HG02642 (cell line): Measurements from ENCODE around the gene RGS3.

Experiments
- ATAC-seq: cut with Tn5 transposase; IDR thresholded peaks from one replicate; pipeline ENCODE4 v1.9.1; 2021; ENCODE audit warnings: mild to moderate bottlenecking; ENCODE audit not compliant: unreplicated experiment, poor library complexity

RGS3 gene

GRCh38 chr9:113464286-113464660 lies 746 bp downstream of the RGS3 start:
- ATAC-seq, result no peak

DNA sequence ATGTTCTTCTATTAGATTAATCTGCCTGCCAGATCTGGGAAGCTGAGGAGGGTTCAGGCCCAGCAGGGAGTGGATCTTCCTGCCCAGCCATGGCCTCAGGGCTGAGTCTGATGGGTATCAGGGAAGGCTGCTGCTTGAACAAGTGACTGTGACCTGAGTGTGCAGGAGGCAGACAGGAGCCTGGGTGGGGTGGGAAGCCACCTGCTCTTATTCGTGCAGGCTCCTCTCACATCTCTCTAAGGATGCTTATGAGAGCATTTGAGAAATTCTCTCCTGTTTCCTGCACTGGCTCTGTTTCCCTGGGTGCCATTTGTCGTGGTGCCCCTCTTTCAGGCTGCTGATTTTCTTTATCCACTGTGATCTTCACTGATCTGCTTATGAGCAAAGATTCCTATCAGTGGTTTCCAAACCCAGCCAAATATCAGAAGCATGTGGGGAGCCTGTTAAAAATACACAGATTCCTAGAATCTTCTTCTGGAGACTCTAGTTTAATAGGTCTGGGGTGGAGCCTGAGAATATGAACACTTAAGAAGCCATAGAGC lies 2.1 kb downstream of the RGS3 start:
- no peak for ATAC-seq

DNA sequence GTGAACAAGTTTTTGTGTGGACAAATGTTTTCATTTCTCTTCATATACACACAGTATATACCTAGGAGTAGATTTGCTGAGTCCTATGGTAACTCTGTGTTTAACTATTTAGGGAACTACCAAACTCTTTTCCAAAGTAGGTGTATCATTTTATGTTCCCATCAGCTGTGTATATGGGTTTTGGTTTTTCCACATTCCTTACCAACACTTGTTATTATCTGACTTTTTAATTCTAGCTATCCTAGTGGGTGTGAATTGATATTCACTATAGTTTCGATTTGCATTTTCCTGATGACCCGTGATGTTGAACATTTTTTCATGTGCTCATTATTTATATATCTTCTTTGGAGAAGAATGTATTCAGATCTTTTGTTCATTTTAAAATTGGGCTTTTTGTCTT lies 3.7 kb downstream of the RGS3 start:
- no peak for ATAC-seq

GRCh38 chr9:113468716-113469448 lies 5.4 kb downstream of the RGS3 start:
- no peak for ATAC-seq

DNA sequence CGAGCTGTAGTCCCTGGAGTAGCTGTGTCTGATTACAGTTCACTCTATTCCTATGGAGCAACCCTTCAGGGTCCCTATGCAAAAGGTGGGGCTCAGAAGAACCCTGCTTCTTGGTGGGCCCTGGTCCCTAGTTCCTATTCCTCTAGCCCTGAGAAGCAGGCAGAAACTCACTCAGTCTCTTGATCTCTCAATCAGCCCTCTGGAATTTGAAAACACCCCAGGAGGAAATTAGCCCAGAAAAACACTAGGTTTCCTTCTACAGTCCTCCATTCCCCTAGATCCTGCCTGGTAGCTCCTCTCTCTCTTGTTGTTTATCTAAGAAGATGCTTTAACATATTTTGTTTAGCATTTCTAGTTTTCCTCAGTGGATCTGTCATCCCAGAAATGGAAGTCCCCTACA lies 7.6 kb downstream of the RGS3 start:
- ATAC-seq, result no peak

DNA sequence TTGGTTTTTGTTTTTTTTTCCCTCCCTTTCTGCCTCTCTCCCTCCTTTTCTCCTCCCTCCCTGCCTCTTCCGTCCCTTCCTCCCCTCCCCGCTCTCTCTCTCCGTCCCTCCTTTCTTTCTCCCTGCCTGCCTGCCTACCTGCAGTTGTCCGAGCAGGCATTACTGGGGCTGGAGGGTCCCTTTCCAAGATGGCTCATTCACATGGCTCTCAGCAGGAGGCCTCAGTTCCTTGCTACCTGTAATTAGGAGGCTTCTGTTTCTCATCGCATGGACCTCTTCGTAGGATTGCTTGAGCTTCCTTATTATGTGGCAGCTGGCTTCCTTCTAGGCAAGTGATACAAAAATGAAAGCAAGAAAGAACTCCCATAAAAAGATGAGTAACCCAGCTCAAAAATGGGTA lies 8.0 kb downstream of the RGS3 start:
- no peak for ATAC-seq

- no peak for ATAC-seq
Observed at GRCh38 chr9:113472199-113472598, 8.7 kb downstream of the RGS3 start.

GRCh38 chr9:113474360-113475028 lies 11.0 kb downstream of the RGS3 start:
- ATAC-seq, result no peak

DNA sequence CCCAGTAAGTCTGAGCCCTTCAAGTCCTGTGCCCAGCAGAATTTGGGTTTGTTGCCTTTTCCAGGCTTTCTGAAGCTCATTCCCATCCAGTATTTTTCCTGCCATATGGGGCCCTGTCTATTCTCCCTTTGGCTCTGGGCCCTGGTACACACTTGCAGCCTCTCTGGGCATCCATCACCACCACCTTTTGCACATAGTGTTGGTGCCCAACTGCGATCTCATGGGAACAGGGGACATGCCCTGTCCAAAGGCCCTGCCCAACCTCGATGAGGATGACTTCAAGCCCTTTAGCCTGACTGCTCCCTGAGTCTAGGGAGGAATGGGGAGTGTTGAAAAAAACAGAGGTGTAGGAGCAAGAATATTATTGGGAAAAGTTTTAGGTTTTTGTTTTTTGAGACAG lies 11.5 kb downstream of the RGS3 start:
- no peak for ATAC-seq

- ATAC-seq, result no peak
Observed at GRCh38 chr9:113475992-113476391, 12.5 kb downstream of the RGS3 start.

DNA sequence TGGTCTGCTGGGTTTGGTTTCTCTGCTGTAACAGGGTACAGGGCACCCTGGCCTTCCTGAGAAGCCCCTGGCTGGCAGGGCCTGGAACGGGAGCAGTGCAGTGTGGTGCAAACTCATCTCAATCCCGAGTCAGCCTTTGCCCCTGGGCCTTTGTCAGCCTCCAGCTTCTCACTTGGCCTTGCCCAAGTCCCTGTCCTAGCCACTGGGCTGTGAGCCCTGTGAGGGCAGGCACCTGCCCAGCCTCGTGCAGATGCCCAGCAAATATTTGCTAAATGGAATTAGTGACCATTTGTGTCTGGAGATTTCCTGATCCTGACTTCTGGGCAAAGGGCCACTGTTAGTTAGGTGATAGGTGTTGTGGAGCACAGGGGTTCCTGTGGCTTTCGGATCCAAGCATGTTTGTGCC lies 13.0 kb downstream of the RGS3 start:
- no peak for ATAC-seq

DNA sequence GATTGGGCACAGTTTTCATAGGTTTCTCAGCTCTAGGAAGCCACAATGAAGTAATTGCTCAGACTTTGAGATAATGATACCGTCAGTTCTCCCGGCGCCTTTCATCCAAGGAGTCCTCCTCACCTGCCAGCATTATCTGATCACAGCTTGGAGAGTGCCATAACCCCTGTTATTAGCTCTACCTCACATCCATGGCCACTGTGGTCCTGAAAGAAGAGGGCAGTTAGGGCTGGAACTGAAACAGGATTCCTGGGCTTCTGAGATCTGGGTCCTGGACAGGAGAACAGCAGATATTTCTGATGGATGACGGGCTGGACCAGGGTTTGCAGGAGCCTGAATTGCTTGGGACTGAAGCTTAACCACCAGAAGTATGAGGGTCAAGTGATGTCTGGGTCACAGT lies 13.5 kb downstream of the RGS3 start:
- no peak for ATAC-seq

- no peak for ATAC-seq
Observed at GRCh38 chr9:113477661-113478060, 14.1 kb downstream of the RGS3 start.

DNA sequence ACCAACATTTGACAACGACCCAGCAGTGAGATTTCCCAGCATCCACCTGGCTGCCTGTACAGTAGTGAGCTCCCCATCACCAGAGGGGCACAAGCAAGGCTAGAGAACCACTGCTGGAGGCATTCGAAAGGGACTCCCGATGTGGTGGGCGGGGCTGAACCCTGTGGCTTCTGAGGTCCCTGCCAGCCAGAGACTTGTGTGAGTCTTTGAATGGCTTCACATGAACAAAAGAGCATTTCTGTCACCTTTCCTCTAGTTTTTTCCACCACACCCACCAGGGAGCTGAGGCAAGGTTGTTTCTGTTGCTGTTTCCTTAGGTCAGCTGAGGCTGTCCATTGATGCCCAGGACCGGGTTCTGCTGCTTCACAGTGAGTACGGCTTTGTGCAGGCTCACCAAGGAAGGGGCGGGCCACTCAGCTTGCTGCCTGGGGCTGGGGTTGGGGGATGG lies 15.7 kb downstream of the RGS3 start:
- ATAC-seq, result no peak

DNA sequence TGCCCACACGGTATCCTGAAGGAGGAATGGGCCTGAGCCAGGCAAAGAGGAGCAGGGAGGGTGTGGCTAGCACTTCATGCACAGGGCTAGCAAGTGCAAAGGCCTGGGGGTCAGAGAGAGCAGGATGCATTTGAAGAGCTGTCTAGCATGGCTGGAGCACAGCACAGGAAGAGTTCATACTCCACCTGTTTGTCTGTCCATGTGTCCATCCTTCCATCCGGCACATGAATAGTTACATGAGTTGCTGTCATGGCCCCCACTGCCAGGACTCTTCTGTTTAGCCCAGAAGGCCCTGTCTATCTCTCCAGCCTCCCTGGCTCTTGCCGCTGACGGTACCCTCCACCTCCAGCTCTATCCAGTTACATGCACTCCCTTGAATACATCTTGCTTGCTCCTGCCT lies 17.1 kb downstream of the RGS3 start:
- ATAC-seq, result no peak

- ATAC-seq, result no peak
Observed at GRCh38 chr9:113481176-113481787, 17.8 kb downstream of the RGS3 start.

DNA sequence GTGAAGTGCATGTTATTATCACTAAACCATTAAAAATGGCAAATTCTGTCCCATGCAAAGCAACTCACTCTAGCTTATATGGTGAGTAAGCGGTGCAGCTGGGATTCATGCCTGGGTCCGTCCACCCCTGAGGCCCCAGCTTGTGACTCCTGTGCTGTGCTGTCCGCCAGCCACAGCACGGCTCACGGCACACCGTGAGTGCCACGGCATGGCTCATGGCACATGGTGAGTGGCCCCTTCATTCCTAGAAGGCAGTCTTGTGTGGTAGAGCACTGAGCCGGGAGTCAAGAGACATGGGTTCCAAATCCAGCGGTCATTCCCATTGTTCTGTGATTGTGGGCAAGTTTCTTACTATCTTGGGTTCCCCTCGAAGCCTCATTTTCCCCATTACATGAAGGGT lies 18.8 kb downstream of the RGS3 start:
- ATAC-seq, result no peak

DNA sequence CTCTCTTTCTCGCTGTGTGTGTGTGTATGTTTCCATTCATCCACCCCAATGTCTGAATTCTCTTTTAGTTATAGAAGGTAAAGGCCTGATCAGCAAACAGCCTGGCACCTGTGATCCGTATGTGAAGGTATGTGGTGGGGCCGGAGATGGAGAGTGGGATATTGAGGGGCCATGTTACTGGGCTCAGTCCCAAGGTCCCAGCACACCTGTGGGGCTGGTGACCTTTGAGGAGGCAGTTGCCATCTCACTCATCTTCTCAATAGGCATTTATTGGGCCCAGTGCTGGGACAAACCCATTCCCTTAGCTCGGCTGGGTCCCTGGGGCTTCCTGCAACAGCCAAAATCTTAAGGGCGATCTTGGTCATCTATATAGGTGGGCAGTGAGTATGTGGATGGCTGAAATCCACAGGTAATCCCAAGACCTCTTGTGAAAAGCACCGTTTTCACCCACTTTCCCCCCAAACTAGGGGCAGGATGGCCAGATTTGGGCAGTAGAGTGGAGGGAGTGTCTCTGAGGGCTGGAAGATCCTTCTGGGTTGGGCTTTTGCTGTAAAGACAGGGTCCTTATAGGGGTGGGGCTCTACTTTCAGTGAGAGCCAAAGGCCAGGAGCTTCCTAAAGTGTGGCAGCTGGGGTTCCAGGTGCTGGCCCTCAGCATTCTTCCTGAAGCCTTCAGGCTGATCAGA lies 19.6 kb downstream of the RGS3 start:
- ATAC-seq, result no peak

DNA sequence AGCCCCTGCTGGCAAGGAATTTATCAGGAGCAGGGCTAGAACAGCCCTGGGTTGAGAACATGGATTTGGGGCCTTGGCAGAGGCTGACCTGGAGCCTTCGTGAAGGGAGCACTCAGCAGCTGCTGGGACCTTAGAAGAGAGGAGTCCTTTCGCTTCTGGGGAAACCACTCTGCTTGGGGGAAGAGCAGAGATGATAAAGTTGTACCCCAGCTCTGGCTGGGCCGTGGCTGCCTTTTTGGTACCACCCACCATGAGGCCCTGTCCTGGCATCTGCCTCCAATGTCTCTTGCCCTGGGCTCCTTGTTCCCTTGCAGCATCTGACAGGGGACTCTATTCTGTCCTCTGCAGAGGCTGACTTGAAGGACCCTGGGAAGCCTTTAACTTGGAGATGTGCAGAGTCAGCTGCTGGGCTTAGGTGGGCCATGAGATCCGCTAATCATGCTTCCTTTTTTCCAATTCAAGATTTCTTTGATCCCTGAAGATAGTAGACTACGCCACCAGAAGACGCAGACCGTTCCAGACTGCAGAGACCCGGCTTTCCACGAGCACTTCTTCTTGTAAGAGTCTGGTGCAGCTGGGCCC lies 20.2 kb downstream of the RGS3 start:
- ATAC-seq, result no peak

- ATAC-seq, result no peak
Observed at GRCh38 chr9:113484258-113484730, 20.8 kb downstream of the RGS3 start.
